Stimulated activated CD4-positive, alpha-beta T cell treated with anti-CD3 and anti-CD28 coated beads, Interleukin-2, amount 100 ng/mL, for 4 hours (primary cell): Measurements from ENCODE around the gene ALDH4A1.
"Not testable (repeated sequence)": the region's sequence is repeated elsewhere in the genome, so short reads cannot be mapped to it uniquely, and the experiment has no call there.

Experiments
- DNase-seq: peaks from one replicate; pipeline ENCODE4 v3.0.0-alpha.2; 2020; ENCODE audit warnings: low read depth

The ALDH4A1 gene

GRCh38 chr1:18854331-18855025 is 47.9 kb downstream of the ALDH4A1 start:
- DNase-seq, result no peak

GRCh38 chr1:18852501-18852900 is 49.9 kb downstream of the ALDH4A1 start:
- no peak for DNase-seq

GRCh38 chr1:18849261-18849711 is 53.1 kb downstream of the ALDH4A1 start:
- no peak for DNase-seq

- not testable (repeated sequence) for DNase-seq
Observed at GRCh38 chr1:18847723-18848122, 54.6 kb downstream of the ALDH4A1 start.

- no peak for DNase-seq
Observed at GRCh38 chr1:18840145-18840544, 62.2 kb downstream of the ALDH4A1 start.

GRCh38 chr1:18836654-18837053 is 65.7 kb downstream of the ALDH4A1 start:
- no peak for DNase-seq

- DNase-seq, result not testable (repeated sequence)
Observed at GRCh38 chr1:18832319-18832718, 70.0 kb downstream of the ALDH4A1 start.

GRCh38 chr1:18831656-18832055 is 70.7 kb downstream of the ALDH4A1 start:
- DNase-seq, result no peak

GRCh38 chr1:18830596-18830995 is 71.8 kb downstream of the ALDH4A1 start:
- no peak for DNase-seq

- DNase-seq, result no peak
Observed at GRCh38 chr1:18829671-18830070, 72.7 kb downstream of the ALDH4A1 start.

GRCh38 chr1:18828224-18828623 is 74.1 kb downstream of the ALDH4A1 start:
- DNase-seq, result no peak

GRCh38 chr1:18823438-18823837 is 78.9 kb downstream of the ALDH4A1 start:
- no peak for DNase-seq
